SK-N-SH (cell line): Measurements from ENCODE around the gene TGFBRAP1. TPM values are rescaled to one million over a fixed set of nuclear protein-coding genes. Genes with fewer than 3 reads are reported as not detected.

Source experiments
- CTCF ChIA-PET: fragments of 300-600, 350-600 bp; formaldehyde crosslinking; extraction: SDS; loops from one replicate; lab custom pipeline; 2021; lab: Yijun Ruan, JAX
- POLR2A ChIA-PET: fragments of 350-600 bp; sonication (Branson Sonifier 250); formaldehyde crosslinking; extraction: SDS; loops from one replicate; lab custom pipeline; 2020; ENCODE audit warnings: antibody characterized with exemption, inconsistent platforms; lab: Yijun Ruan, JAX
- DNase-seq: peaks from one replicate; pipeline ENCODE4 v3.0.0; 2012
- H2AFZ ChIP-seq: fragments of 200-600 bp; sonication (generic); 2 replicates; pipeline ENCODE4 v1.8.1; 2016; ENCODE audit warnings: antibody characterized with exemption, mild to moderate bottlenecking, low read depth
- H3F3A ChIP-seq: fragments of 200-600 bp; sonication (generic); replicated peaks from 2 replicates; pipeline ENCODE3; 2016; ENCODE audit warnings: antibody characterized with exemption, mild to moderate bottlenecking; ENCODE audit not compliant: insufficient read depth
- H3K27ac ChIP-seq, 2 experiments: fragments of 200-500 bp in 1 of 2; fragments of 200-600 bp in 1 of 2; sonication (Bioruptor generic) in 1 of 2; sonication (generic), shearing (Covaris generic) in 1 of 2; 2 replicates each; pipeline versions ENCODE4 v1.5.1 to v1.6.1; 2014 to 2016; ENCODE audit warnings: low read depth in 2 of 2, inconsistent platforms in 1 of 2, low read length in 1 of 2, mild to moderate bottlenecking in 1 of 2, mixed read lengths in 1 of 2
- H3K27me3 ChIP-seq: fragments of 200-600 bp; sonication (generic), shearing (Covaris generic); 2 replicates; pipeline ENCODE4 v1.6.1; 2016; ENCODE audit warnings: mixed run types; ENCODE audit not compliant: insufficient read depth
- H3K36me3 ChIP-seq, 2 experiments: fragments of 200-500 bp in 1 of 2; fragments of 200-600 bp in 1 of 2; sonication (Bioruptor generic) in 1 of 2; sonication (generic) in 1 of 2; replicated peaks in 1 of 2; 2 replicates each; pipeline versions ENCODE3 to v1.5.1; 2014 to 2016; ENCODE audit warnings: low read length in 1 of 2, mild to moderate bottlenecking in 1 of 2; ENCODE audit not compliant: insufficient read depth in 2 of 2, control insufficient read depth in 1 of 2
- H3K4me1 ChIP-seq, 2 experiments: fragments of 200-500 bp in 1 of 2; fragments of 200-600 bp in 1 of 2; sonication (Bioruptor generic) in 1 of 2; sonication (generic), shearing (Covaris generic) in 1 of 2; 2 replicates each; pipeline versions ENCODE4 v1.5.1 to v1.6.1; 2014 to 2016; ENCODE audit warnings: low read depth in 1 of 2, low read length in 1 of 2, mixed run types in 1 of 2; ENCODE audit not compliant: insufficient read depth in 2 of 2, control insufficient read depth in 1 of 2
- H3K4me2 ChIP-seq: fragments of 200-600 bp; sonication (generic), shearing (Covaris generic); 2 replicates; pipeline ENCODE4 v1.6.1; 2017; ENCODE audit warnings: mixed run types
- H3K4me3 ChIP-seq, 2 experiments: fragments of 200-500 bp in 1 of 2; fragments of 200-600 bp in 1 of 2; sonication (Bioruptor generic) in 1 of 2; sonication (generic), shearing (Covaris generic) in 1 of 2; 2 replicates each; pipeline versions ENCODE4 v1.5.1 to v1.8.1; 2014 to 2016; ENCODE audit warnings: low read depth in 2 of 2, inconsistent platforms in 1 of 2, low read length in 1 of 2, mild to moderate bottlenecking in 1 of 2, mixed read lengths in 1 of 2, moderate library complexity in 1 of 2
- H3K79me2 ChIP-seq: fragments of 200-600 bp; sonication (generic); 2 replicates; pipeline ENCODE4 v1.8.1; 2017; ENCODE audit warnings: mild to moderate bottlenecking; ENCODE audit not compliant: insufficient read depth
- H3K9ac ChIP-seq: fragments of 200-600 bp; sonication (generic); 2 replicates; pipeline ENCODE4 v1.6.1; 2017; ENCODE audit warnings: mixed run types
- H3K9me2 ChIP-seq: fragments of 200-600 bp; sonication (generic); 2 replicates; pipeline ENCODE4 v1.6.1; 2017; ENCODE audit warnings: mixed run types
- H3K9me3 ChIP-seq: fragments of 200-600 bp; sonication (generic); 2 replicates; pipeline ENCODE4 v1.6.1; 2017; ENCODE audit warnings: mixed run types, mild to moderate bottlenecking, moderate library complexity
- H4K20me1 ChIP-seq: fragments of 200-600 bp; sonication (generic); 2 replicates; pipeline ENCODE4 v1.6.1; 2017; ENCODE audit warnings: mild to moderate bottlenecking, mixed run types; ENCODE audit not compliant: insufficient read depth
- CHD2 ChIP-seq: fragments of 150-350 bp; IDR thresholded peaks from 2 replicates; pipeline ENCODE4 v1.6.1; 2018; ENCODE audit warnings: low read length; ENCODE audit not compliant: partially characterized antibody
- EP300 ChIP-seq, 2 experiments: IDR thresholded peaks; 2 replicates each; pipeline versions ENCODE4 v1.4.0 to v1.6.1; 2012; ENCODE audit warnings: borderline replicate concordance in 1 of 2, low read depth in 1 of 2, low read length in 1 of 2
- FOSL2 ChIP-seq: IDR thresholded peaks from 2 replicates; pipeline ENCODE4 v1.4.0; 2012; ENCODE audit warnings: low read depth, mild to moderate bottlenecking, moderate library complexity, borderline replicate concordance
- JUND ChIP-seq: IDR thresholded peaks from 2 replicates; pipeline ENCODE4 v1.4.0; 2012
- POLR2AphosphoS5 ChIP-seq: IDR thresholded peaks from 2 replicates; pipeline ENCODE4 v1.6.1; 2012; ENCODE audit warnings: low read depth, low read length
- RAD21 ChIP-seq: IDR thresholded peaks from 2 replicates; pipeline ENCODE4 v1.6.1; 2012; ENCODE audit warnings: mild to moderate bottlenecking, low read length
- RCOR1 ChIP-seq: fragments of 150-350 bp; IDR thresholded peaks from 2 replicates; pipeline ENCODE4 v1.6.1; 2017; ENCODE audit warnings: antibody characterized with exemption, low read length
- RFX5 ChIP-seq: IDR thresholded peaks from 2 replicates; pipeline ENCODE4 v1.6.1; 2012; ENCODE audit warnings: mild to moderate bottlenecking, improper control_type of control experiment, low read length
- SIN3A ChIP-seq: IDR thresholded peaks from 2 replicates; pipeline ENCODE4 v1.6.1; 2012; ENCODE audit warnings: low read depth, mild to moderate bottlenecking, low read length, moderate library complexity, borderline replicate concordance
- WGBS: methylation state at CpG from one replicate; pipeline ENCODE4 v1.1.6; 2017; ENCODE audit warnings: low lambda C conversion rate; 5-methylcytosine and 5-hydroxymethylcytosine counted together
- polyA plus RNA-seq, 3 experiments: library from polyadenylated mRNA; depleted of rRNA; stranded (reverse); fragments of >200 nt; gene quantifications; 2 replicates each; pipeline ENCODE4 v1.2.3, GENCODE V29; 2012
- TF ChIP-seq, protein P1 (sequence below): fragments of 200-600 bp; sonication (generic); IDR thresholded peaks from 2 replicates; pipeline ENCODE4 v1.6.1; 2017; ENCODE audit warnings: antibody characterized with exemption, mild to moderate bottlenecking, moderate library complexity
- TF ChIP-seq, protein P2 (sequence below): fragments of 150-350 bp; IDR thresholded peaks from 2 replicates; pipeline ENCODE4 v1.6.1; 2016; ENCODE audit warnings: mild to moderate bottlenecking, low read depth, low read length
- TF ChIP-seq, protein P3 (sequence below): IDR thresholded peaks from 2 replicates; pipeline ENCODE4 v1.4.0; 2012; ENCODE audit warnings: low read depth
- TF ChIP-seq, protein P4 (sequence below): IDR thresholded peaks from 2 replicates; pipeline ENCODE4; 2012

TGFBRAP1 gene
- polyA plus RNA-seq, 1 of the 3 experiments (the other 2 are of a cell fraction) = 5.7 TPM

DNA sequence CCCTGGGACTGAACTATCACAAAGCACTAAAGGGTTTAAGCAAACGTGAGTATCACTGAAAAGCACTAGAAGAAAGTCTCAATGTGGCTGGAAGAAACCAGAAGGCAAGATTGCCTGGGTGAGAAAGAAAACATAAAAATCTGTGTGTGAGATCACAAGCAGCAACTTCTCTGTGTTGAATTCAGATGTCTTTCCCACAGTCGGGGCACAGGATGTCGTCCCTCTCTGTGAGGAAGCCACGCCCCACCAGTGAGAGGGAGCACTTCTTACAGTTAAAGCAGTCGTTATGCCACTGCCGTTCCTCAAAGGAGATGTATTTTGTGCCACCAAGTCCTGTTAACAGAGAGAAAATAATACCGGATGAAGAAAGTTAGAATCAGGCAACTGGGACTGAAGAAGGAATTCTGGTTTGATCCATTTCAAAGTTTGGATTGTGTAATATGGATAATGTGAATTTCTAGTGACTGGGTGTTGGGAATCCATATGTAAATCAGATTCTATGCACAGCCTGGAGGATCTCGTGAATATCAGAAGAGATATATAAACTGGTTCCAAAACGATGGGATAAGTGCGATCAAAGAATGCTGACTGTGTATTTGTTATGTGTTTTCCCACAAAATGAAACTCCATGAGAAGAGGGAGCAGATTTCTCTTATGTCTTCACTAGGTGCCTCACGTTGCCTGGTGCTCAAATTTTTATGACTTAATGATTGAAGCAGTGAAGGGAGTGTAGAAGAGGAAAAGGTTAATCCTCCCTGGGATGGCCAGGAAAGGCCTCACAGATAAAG, 31.8 kb upstream of the TGFBRAP1 start (continued):
- TF ChIP-seq, protein P1, sequence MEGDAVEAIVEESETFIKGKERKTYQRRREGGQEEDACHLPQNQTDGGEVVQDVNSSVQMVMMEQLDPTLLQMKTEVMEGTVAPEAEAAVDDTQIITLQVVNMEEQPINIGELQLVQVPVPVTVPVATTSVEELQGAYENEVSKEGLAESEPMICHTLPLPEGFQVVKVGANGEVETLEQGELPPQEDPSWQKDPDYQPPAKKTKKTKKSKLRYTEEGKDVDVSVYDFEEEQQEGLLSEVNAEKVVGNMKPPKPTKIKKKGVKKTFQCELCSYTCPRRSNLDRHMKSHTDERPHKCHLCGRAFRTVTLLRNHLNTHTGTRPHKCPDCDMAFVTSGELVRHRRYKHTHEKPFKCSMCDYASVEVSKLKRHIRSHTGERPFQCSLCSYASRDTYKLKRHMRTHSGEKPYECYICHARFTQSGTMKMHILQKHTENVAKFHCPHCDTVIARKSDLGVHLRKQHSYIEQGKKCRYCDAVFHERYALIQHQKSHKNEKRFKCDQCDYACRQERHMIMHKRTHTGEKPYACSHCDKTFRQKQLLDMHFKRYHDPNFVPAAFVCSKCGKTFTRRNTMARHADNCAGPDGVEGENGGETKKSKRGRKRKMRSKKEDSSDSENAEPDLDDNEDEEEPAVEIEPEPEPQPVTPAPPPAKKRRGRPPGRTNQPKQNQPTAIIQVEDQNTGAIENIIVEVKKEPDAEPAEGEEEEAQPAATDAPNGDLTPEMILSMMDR = no peak
- TF ChIP-seq, protein P2, sequence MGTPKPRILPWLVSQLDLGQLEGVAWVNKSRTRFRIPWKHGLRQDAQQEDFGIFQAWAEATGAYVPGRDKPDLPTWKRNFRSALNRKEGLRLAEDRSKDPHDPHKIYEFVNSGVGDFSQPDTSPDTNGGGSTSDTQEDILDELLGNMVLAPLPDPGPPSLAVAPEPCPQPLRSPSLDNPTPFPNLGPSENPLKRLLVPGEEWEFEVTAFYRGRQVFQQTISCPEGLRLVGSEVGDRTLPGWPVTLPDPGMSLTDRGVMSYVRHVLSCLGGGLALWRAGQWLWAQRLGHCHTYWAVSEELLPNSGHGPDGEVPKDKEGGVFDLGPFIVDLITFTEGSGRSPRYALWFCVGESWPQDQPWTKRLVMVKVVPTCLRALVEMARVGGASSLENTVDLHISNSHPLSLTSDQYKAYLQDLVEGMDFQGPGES = no peak
- TF ChIP-seq RFX5 (no peak), POLR2AphosphoS5 (no peak), JUND (no peak), SIN3A (no peak), RAD21 (no peak)

DNA sequence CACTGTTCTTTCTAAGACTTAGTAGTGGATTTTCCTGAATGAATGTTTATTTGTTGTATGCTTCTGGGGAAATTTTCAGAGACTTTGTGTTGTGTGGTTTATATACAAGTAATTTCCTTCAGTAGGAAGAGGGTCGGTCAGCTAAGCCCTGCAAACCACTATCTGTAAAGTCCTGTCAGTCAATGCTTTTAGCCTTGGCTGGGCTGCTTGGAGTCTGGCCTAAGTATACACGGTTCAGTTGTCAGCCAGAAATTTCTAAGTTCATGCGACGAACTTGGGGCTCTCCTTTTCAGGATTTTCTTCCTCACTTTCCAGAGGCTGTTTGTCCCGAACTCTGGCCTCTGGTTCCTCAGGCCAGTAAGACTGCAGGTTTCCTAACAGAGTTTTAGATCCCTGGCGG, 29.1 kb upstream of the TGFBRAP1 start:
- Histone ChIP-seq H3K9me2 (no peaks in the 10 kb centered on the region), H3K9me3 (0 out of 2 replicates have a peak, but pooled peaks cover 5% of the 10 kb centered on the region), H3K4me3 (no peak overlapping the region), H3K4me2 (no peak overlapping the region), H4K20me1 (no peaks in the 10 kb centered on the region), H3K27ac (no peak overlapping the region), H3K4me1 (no peaks in the 10 kb centered on the region; a peak in 1 of 4 replicates), H3K27me3 (no peaks in the 10 kb centered on the region), H3K36me3 (peaks cover 64 to 67% of the 10 kb centered on the region in 2 experiments), H3K79me2 (no peaks in the 10 kb centered on the region), H3F3A (peaks cover 32% of the 10 kb centered on the region), H3K9ac (no peak overlapping the region), H2AFZ (no peak overlapping the region)
- ChIA-PET POLR2A (no interaction called here), CTCF (interaction anchor here (1.4 kb wide), 2 partner anchors 11 to 162 kb away, joined by 3 to 6 read pairs; no protein-coding TSS in a partner anchor)
- 98% methylated on average over 6 of the region's 6 CpGs for WGBS
- DNase-seq = no peak
- TF ChIP-seq FOSL2 = no peak

DNA sequence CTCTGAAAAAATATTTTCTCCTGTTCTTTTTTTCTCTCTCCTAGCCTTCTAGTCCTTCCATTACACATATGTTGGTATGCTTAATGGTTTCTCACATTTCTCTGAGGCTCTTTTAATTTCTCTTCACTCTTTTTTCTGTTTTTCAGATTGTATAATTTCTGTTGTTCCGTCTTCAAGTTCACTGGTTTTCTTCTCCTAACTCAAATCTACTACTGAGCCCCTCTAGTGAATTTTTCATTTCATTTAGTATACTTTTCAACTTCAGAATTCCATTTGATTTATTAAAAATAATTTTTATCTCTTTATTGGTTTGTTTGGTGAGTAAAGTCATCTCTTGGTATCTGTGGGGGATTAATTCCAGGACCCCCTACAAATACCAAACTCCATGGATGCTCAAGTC, 27.6 kb upstream of the TGFBRAP1 start:
- CTCF ChIA-PET = no interaction called here
- TF ChIP-seq EP300 (IDR thresholded peaks at IDR 0.05; ENCODE audit: borderline replicate concordance in 1 of 2, low read depth in 1 of 2, low read length in 1 of 2) = no peak
- TF ChIP-seq RFX5 = no peak
- no peak for TF ChIP-seq FOSL2
- TF ChIP-seq, protein P1 = no peak
- no peak for TF ChIP-seq RCOR1
- TF ChIP-seq SIN3A = no peak
- TF ChIP-seq, protein P3, sequence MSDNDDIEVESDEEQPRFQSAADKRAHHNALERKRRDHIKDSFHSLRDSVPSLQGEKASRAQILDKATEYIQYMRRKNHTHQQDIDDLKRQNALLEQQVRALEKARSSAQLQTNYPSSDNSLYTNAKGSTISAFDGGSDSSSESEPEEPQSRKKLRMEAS = no peak
- TF ChIP-seq, protein P4, sequence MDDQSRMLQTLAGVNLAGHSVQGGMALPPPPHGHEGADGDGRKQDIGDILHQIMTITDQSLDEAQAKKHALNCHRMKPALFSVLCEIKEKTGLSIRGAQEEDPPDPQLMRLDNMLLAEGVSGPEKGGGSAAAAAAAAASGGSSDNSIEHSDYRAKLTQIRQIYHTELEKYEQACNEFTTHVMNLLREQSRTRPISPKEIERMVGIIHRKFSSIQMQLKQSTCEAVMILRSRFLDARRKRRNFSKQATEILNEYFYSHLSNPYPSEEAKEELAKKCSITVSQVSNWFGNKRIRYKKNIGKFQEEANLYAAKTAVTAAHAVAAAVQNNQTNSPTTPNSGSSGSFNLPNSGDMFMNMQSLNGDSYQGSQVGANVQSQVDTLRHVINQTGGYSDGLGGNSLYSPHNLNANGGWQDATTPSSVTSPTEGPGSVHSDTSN = no peak
- TF ChIP-seq POLR2AphosphoS5 = no peak
- TF ChIP-seq CHD2 = no peak

More for the DNA sequence above, 27.6 kb upstream of the TGFBRAP1 start:
- POLR2A ChIA-PET = no interaction called here
- Histone ChIP-seq H3K4me2 (no peak overlapping the region), H4K20me1 (no peaks in the 10 kb centered on the region), H3K4me1 (no peaks in the 10 kb centered on the region), H2AFZ (no peak overlapping the region), H3K27ac (no peak overlapping the region), H3K36me3 (peaks cover 58 to 59% of the 10 kb centered on the region in 2 experiments), H3K27me3 (no peaks in the 10 kb centered on the region), H3F3A (peaks cover 32% of the 10 kb centered on the region), H3K9me3 (0 out of 2 replicates have a peak, but pooled peaks cover 5% of the 10 kb centered on the region), H3K9ac (no peak overlapping the region), H3K79me2 (no peaks in the 10 kb centered on the region), H3K9me2 (no peaks in the 10 kb centered on the region), H3K4me3 (no peak overlapping the region)
- 95% methylated on average over 1 of the region's 1 CpG for WGBS
- DNase-seq = no peak
